ENCODE results near the gene CLSTN1.

DNA sequence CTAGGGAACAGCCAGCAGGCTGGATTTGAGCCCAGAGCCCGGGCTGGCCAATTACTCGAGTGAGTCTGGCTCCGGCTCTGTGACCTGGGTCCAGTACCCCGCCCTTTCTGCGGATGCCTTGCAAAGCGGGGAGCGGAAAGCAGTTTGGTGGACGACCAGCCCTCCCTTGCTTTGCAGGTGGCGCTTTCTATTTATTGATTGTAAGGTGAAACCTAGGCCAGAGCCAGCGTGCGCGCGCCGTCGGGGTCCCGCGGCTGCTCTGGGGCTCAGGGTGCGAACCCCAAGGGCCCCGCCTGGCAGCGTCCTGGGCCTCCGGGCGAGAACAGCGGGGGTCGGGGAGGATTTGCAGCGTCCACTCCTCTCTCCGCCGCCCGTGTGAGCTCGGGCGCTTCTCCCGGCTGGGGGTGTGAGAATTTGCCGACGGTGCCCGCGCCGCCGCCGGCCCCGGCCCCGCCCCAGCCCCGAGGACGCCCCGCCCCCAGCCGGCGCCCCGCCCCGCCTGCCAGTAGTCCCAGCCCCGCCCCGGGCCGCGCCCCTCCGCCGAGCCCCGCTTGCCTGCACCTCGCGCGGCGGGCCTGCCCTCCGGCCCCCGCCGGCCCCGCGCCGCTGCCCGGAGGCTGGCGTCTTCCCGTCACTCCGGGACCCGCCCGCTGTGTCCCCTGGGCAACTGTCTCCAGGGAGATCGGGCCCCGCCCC is 134.6 kb downstream of the CLSTN1 start:
- no peak for TF ChIP-seq EZH2 (IDR thresholded peaks at IDR 0.05; ENCODE audit: borderline replicate concordance, low read length)
- TF ChIP-seq CTCF (IDR thresholded peaks at IDR 0.05; ENCODE audit: low read length) = no peak

All from OCI-LY1 (cell line).